ENCODE measurements around the gene BMP5.

- TF ChIP-seq ZNF24 (IDR thresholded peaks at IDR 0.05): no peak
- no peak for TF ChIP-seq ZNF468 (CRISPR knock-in tag; IDR thresholded peaks at IDR 0.05)
- no peak for TF ChIP-seq ZNF263 (CRISPR knock-in tag; IDR thresholded peaks at IDR 0.05)
- TF ChIP-seq BRD4 (CRISPR knock-in tag; IDR thresholded peaks at IDR 0.05): no peak
- no peak for TF ChIP-seq POLR2AphosphoS5 (IDR thresholded peaks at IDR 0.05; ENCODE audit: low read depth, low read length)
- TF ChIP-seq ELK4 (CRISPR knock-in tag; IDR thresholded peaks at IDR 0.05; ENCODE audit: borderline replicate concordance): no peak
- TF ChIP-seq EZH2 (conservative IDR thresholded peaks at IDR 0.05; ENCODE audit: low read depth, low read length): no peak
- TF ChIP-seq ZNF274 (CRISPR knock-in tag; IDR thresholded peaks at IDR 0.05): no peak
- no peak for TF ChIP-seq CTCF (CRISPR knock-in tag; IDR thresholded peaks at IDR 0.05)
- TF ChIP-seq PRDM10 (CRISPR knock-in tag; IDR thresholded peaks at IDR 0.05; ENCODE audit: low read depth): no peak
- no peak for TF ChIP-seq MAX (IDR thresholded peaks at IDR 0.05)
Measured at GRCh38 chr6:55853008-55854001, 22.1 kb downstream of the BMP5 start.
